NCI-H128 (cell line): ENCODE data around the gene OBSCN.
A peak's percentile ranks its signal among the peaks of the same experiment; 100 is the strongest.

Source experiments
- DNase-seq: peaks from one replicate; lab custom pipeline; 2025; ENCODE audit not compliant: unreplicated experiment; lab: John Stamatoyannopoulos, UW

The OBSCN gene

DNA sequence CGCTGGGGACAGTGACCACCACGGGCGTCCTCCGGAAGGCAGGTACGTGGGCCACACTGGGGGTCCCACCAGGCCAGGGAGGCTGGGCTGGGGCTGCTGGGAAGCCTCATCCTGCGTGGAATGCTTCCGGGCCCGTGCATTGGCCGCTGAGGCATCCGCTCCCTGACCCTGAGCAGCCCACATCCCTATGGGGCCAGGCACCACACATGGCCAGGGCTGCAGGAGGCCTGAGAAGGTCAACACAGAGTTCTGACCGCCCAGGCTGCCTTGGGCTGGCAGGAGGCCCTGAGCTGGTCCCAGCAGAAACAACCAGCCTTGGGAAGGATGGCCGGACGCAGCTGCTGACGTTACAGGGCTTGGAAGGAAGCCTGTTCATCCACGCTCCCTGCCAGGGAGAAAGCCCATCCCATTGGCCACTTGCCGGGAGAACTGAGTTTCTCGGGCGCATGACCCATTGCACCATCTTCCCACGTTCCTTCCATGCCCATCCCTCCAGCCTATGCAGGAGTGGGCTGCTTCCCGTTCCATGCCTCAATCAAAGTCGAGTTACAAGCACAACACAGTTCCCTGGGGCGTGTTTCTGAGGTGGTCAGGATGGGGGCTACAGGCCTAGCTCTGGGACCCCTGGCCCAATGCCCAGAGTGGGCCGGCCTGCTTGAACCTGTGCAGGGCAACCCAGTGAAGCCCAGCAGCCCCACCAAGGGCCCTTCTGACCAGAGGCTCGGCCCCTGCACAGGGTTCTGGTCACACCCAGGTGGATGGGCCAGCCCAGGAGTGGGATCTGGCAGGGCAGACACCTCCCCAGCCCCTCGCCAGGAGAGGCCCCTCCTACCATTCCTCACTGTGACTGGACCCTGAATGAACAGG lies 167.1 kb downstream of the OBSCN start:
- no peak for DNase-seq

DNA sequence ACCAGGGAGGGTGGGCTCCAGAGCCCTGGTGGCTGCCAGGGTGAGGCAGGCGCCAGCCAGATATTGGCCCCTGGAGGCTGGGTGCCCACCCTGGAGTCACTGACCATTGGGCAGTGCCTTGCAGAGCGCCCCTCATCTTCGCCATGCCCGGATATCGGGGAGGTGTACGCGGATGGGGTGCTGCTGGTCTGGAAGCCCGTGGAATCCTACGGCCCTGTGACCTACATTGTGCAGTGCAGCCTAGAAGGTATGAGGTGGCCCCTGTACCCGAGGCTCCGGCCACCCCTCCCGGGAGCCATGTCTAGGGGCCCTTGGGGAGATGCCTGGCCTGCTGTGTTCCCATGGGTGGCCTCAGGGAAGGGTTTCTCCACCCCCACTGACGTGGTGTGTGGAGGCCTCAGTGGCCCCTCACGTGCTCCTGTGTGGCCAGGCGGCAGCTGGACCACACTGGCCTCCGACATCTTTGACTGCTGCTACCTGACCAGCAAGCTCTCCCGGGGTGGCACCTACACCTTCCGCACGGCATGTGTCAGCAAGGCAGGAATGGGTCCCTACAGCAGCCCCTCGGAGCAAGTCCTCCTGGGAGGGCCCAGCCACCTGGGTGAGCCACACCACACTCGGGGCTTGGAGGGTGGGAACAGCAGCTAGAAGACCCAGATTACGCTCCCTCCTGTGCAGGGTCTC lies 167.9 kb downstream of the OBSCN start:
- DNase-seq, result no peak

DNA sequence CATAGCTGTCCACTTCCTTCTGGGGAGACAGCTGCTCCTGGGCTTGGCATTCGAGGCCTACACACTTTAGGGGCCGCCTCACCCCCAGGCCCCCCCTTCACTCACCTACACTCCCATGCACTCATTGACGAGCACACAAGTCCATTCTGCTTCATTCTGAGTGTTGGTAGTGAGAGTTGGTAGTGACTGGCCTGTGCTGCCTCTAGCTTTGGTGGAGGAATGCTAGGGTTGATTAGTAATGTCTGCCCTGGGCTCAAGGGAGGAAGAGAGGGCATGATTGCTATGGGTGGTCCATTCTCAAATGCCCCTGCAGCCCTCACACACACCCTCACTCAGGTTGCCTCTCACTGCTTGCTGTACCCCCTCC lies 168.4 kb downstream of the OBSCN start:
- DNase-seq, result no peak

DNA sequence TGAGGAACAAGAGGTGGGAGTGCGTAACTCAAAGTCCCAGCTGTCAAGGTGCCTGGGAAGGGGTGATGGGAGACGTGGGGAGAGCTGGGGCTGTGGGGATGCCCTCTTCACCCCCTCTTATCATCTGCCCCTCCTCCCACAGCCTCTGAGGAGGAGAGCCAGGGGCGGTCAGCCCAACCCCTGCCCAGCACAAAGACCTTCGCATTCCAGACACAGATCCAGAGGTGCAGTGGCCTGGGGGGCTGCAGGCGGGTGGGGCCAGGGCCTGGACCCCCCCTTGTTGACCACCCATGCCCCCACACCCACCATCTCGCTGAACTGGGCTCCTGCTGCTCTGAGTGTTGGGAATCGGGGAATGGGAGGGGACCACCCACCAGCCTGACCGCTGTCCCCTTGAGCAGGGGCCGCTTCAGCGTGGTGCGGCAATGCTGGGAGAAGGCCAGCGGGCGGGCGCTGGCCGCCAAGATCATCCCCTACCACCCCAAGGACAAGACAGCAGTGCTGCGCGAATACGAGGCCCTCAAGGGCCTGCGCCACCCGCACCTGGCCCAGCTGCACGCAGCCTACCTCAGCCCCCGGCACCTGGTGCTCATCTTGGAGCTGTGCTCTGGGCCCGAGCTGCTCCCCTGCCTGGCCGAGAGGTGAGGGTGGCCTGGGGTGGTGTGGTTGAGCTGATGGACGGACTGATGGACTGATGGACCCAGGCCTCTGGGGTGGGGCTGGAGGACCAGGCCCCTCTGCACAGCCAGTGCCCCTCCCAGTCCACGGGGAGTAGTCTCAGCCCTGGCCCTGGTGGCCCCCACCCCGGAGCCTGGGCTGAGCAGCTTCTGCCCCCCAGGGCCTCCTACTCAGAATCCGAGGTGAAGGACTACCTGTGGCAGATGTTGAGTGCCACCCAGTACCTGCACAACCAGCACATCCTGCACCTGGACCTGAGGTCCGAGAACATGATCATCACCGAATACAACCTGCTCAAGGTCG lies 169.1 kb downstream of the OBSCN start:
- DNase-seq, result no peak

DNA sequence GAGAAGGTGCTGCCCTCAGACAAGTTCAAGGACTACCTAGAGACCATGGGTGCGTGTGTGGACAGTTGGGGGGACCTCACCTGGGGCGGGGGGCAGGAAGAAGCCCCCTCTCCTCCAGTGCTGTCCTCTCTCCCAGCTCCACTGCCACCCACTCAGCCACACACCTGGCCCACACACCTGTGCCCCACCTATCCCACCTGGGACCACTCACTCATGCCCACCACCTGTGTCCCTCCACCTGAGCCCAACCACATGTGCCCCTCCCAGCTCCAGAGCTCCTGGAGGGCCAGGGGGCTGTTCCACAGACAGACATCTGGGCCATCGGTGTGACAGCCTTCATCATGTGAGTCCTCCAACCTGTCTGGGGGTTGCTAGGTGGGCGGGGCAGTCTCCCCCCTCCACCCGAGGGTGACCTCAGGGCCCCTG lies 169.8 kb downstream of the OBSCN start:
- DNase-seq, result no peak

DNA sequence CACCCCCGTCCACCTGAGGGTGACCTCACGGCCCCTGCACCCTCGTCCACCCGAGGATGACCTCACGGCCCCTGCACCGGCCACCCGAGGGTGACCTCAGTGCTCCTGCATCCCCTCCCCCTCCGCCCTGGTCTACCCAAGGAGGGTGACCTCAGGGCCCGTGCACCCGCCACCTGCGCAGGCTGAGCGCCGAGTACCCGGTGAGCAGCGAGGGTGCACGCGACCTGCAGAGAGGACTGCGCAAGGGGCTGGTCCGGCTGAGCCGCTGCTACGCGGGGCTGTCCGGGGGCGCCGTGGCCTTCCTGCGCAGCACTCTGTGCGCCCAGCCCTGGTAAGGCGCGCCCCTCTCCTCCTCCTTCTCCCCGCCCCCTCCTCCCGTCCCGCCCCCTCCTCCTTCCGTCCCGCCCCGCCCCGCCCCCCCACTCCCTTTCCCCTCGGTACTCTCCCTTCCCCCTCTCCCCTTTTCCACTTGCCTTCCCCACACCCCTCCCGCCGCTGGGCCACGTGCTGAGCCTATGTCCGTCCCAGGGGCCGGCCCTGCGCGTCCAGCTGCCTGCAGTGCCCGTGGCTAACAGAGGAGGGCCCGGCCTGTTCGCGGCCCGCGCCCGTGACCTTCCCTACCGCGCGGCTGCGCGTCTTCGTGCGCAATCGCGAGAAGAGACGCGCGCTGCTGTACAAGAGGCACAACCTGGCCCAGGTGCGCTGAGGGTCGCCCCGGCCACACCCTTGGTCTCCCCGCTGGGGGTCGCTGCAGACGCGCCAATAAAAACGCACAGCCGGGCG lies 170.4 kb downstream of the OBSCN start:
- DNase-seq, result peak; percentile 90

DNA sequence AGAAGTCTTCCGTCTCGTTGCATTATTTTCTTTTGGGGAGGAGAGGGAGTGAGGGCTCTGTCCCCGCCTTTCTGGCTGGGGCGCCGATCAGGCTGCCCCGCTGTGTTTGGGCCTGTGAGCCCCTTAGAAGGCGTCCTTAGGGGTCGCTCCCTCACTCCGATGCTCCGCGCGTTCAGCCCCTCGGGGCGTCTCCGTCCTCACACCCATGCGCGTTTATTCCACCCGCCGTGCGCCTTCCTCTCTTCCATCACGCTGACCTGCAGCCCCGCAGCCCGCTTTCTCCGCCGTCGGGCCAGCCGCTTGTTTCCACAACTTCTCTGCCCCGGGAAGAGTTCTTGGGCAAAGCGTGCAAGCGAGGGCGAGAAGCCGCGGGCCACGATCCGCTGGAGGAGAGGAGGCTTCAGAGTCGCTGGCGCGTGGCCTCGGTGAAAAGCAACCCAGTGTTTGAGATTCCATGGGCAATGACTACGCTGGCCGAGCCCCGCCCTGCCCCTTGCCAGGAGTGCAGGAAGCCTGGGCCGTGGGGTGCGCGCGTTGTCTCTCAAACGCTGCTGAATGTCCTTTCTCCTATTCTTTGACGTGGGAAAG lies 171.1 kb downstream of the OBSCN start:
- no peak for DNase-seq

DNA sequence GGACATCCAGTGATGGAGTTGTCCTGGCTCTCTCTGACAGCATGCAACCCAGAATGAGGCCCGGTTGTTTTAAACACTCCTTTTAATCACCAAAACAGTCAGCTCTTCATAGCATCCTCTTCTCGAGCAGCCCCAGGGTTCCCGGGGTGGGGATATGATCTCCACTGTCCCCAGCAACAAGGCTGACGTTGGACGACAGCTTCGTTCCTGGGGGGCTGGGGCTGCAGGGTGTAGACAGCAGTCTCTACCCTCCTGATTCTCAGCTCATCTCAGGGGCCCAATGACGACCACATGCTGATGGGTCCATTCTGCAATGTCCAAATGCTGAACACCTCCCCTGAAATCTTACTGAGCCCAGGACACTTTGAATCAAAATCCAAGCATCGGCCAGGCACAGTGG lies 171.8 kb downstream of the OBSCN start:
- no peak for DNase-seq

DNA sequence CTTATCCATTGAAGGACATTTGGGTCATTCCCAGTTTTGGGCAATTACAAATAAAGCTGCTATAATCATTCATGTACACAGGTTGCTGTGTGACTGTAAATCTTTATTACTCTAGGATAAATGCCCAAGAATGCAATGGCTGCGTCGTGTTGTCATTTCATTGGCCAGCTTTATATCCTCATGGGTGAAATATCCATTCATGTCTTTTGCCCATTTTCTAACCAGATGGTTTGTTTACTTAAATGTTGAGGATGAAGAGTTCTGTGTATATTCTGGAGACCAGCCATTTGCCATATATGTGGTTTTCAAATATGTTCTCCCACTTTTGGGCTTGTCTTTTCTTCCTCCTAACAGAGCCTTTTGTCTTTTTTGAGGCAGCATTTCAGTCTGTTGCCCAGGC lies 173.5 kb downstream of the OBSCN start:
- DNase-seq, result no peak

DNA sequence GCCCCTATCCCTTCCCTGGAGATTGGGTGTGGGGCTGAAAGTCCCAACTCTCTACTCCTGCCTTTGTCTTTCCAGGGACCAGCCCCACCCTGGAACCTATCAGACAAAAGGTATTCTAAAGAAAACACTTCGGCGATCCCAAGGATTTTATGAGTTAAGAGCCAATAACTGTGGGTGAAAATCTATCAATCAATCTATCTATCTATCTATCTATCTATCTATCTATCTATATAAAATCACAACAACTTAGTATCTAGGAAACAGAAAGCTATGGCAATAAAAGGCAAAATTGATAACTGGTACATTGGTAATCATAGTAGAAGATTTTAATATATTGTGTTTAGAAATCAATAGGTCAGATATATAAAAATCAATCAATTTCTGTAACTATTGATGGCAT lies 175.9 kb downstream of the OBSCN start:
- no peak for DNase-seq

DNA sequence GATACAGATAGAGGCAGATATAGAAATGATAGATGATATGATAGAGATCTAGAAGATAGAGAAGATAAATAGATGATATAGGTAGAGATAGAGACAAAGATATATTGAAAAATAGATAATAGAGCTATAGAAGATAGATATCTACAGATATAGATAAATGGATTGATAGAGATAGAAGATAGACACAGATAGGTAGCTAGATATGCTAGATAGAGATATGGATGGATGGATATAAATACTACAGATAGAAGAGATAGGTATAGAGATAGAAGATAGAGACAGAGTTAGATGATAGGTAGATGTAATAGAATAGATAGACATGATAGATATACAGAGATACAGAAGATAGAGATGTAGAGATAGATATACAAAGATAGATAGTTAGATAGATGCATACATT lies 177.4 kb downstream of the OBSCN start:
- DNase-seq, result no peak

DNA sequence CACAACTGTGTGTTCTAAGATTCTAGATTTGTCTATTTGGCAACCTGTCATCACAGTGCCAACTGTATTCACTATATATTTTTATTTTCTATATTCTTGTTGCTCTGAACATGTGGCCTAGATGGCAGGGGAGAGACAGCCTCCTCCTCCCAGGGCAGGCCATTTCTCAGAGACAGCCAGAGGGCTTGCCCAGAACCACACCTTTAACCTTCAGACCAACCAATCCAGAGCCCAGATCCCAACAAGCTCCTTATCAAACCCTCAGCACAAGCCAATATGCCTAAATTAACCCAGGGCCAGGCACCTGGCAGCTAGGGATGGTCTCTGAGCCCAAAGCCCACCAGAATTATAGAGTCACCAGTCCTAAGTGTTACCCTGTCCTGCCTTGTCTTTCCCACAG lies 179.5 kb downstream of the OBSCN start:
- DNase-seq, result no peak

DNA sequence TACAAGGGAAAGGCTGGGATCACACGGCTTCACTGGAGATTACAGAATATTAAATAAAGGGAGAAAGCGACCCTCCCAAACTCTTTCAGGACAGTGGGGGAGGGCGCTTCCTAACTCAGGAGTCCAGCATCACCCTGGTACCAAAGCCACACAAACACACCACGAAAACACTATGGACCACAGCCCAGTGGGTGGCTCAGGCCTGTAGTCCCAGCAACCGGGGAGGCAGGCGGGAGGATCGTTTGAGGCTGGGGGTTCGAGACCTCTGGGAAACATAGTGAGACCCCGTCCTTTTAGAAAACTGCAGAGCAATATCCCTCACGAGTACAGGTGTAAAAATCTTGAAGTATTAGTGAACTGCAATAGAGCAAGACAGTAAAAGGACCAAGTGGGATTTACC lies 182.8 kb downstream of the OBSCN start:
- no peak for DNase-seq

DNA sequence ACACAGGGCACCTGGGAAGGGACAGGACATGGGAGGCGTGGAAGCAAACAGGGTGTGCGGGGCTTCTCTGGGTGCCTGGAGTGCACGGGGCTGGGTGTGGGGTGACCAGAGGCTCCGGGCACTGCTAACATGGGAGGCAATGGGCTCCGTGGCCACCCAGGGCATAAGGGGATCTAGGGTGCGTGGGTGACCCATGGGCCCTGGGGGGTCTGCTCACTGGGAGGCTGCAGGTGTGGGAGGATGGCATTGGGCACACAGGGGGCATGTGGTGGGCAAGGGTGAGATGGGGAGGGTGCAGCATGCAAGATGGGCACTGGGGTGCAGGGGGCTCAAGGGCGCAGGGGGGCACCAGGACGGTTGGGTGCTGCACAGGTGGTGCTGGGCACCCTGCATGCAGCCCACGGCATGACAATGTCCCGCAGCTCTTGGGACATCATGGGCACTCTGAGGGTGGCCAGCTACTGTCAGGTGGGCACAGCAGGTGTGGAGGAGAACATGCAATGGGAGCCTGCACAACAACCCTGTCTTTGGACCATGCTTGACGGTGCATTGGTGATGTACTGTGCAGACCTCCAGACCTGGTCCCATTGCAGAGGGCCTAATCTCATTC lies 183.7 kb downstream of the OBSCN start:
- no peak for DNase-seq

DNA sequence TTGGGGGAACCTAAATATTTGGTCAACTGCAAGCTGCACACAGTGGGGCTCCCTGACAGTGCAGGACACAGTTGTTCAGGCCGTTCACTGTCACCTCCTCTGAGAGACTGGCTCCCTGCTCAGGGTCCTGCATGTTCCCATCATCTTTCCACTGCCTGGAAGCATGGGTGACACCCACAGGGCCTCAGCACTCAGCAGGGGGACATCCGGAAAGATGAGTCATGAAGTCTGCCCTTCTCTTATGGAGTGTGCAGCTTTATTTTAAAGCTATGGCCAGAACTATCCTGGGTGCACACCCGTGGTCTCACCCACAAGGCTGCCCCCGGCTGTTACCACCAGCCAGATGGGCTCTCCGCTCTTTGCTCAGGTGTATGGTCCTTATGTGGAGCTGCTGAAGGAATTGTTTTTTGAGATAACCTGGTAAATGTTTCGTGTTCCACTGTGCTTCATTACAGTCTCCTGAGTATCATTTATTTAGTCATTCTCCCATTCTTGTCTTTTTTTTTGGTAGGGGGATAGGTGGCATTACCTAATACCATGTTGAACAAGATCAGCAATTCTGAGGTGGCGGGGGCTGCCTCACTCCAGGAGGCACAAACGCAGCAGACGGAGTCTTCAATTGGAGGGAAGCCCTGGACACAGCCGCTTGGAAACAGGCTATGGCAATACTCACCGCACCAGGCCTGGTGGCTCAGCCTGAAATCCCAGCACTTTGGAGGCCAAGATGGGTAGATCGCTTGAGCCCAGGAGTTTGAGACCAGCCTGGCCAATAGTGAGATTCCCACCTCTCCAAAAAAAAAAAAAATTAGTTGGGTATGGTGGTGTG lies 184.5 kb downstream of the OBSCN start:
- no peak for DNase-seq

DNA sequence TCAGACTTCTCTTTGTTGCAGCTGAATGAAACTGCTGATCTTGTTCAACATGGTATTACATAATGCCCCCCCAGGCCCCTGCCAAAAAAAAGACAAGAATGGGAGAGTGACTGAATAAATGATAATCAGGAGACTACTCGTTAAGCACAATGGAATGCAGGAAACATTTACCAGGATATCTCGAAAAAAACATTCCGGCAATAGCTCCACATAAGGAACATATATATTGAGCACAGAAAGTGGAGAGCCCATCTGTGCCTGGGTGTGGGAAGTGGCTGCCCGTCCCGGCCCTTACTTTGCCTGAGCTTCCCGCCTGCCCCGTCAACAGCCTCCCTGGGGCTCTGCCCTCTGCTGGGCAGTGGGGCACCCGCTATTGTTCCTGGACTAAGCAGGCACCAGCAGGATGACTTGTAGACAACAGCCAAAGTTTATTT lies 185.4 kb downstream of the OBSCN start:
- DNase-seq, result no peak

DNA sequence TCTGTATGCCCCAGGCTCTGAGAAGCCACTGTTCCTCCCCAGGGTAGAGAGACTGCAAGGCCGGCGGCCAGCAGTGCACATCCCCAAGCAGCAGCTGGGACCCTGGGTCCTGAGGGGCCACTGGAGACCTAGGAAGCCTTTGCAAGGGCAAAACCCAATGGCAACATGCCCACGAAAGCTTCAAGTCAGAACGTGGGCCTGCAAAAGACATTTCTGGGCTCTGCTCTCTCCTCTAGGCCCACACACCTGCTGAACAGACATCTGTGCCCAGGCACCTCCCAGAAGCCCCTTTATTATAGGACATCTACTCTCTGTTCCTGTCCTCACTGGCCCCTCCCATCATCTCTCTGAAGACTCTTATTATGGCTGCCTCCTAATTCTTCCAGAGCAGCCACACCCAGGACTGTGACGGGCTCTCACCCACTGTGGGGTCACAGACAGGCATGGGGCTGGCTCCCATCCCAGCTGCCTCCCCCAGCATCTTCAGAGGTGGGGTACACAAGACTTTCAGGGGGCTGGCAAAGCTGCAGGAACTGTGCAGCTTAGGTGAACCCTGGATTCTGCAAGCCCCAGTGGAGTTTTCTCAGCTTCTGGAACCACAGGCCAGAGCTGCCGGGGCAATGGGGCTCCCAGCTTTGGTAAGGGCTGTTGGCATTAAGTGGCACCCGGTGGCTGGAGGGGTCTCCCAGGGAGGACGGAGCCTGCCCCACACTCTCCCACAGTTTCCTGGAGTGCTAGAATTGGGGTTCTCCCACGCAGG lies 186.1 kb downstream of the OBSCN start:
- no peak for DNase-seq
